B cell (primary cell): ENCODE measurements around the gene SP9.

Source experiments
- EZH2 ChIP-seq: IDR thresholded peaks from 2 replicates; pipeline ENCODE4 v1.6.1; 2012; ENCODE audit warnings: borderline replicate concordance, low read depth, mild to moderate bottlenecking, moderate library complexity, low read length; ENCODE audit not compliant: insufficient read depth, poor library complexity, severe bottlenecking
- TF ChIP-seq, protein P1 (sequence below): fragments of 200-600 bp; IDR thresholded peaks from one replicate; pipeline ENCODE4 v1.8.0; 2022; ENCODE audit warnings: antibody characterized with exemption, mild to moderate bottlenecking

DNA sequence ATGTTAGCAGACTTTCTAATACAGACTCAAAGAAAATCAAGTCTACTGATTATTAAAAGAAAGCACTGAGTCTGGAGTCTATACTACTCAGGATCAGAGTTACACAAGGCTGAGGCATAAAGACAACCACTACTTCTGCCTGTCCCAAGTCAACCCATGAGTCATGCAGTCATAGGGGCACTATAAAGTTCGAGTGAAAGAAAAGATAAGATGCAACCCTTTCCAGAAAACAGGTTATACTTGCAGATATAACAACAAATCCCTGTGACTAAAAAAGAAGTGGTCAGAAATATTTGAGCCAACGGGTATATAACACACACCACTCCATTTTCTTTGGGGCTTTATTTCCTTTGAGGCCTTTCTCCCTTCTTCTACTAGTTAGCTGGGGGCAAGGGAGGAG, 42.2 kb downstream of the SP9 start:
- TF ChIP-seq, protein P1, sequence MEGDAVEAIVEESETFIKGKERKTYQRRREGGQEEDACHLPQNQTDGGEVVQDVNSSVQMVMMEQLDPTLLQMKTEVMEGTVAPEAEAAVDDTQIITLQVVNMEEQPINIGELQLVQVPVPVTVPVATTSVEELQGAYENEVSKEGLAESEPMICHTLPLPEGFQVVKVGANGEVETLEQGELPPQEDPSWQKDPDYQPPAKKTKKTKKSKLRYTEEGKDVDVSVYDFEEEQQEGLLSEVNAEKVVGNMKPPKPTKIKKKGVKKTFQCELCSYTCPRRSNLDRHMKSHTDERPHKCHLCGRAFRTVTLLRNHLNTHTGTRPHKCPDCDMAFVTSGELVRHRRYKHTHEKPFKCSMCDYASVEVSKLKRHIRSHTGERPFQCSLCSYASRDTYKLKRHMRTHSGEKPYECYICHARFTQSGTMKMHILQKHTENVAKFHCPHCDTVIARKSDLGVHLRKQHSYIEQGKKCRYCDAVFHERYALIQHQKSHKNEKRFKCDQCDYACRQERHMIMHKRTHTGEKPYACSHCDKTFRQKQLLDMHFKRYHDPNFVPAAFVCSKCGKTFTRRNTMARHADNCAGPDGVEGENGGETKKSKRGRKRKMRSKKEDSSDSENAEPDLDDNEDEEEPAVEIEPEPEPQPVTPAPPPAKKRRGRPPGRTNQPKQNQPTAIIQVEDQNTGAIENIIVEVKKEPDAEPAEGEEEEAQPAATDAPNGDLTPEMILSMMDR = no peak
- no peak for TF ChIP-seq EZH2
